IMR-90 (cell line): Measurements from ENCODE around the gene MYL10. TPM values are rescaled to one million over a fixed set of nuclear protein-coding genes. Genes with fewer than 3 reads are reported as not detected.

ENCODE experiments used
- ATAC-seq: fragments of 200-7000 bp; cut with Tn5 transposase; 2 replicates; pipeline ENCODE4 v1.9.1; 2020; ENCODE audit warnings: low read depth, mild to moderate bottlenecking, moderate library complexity
- BruUV-seq: library from RNA; stranded (reverse); fragments of 400-500 nt; replicated peaks from 2 replicates; lab custom pipeline; 2021; lab: Mats Ljungman, UMichigan
- CTCF ChIA-PET: fragments of 300-600 bp; formaldehyde crosslinking; extraction: SDS; loops from one replicate; lab custom pipeline; 2021; ENCODE audit warnings: antibody characterized with exemption; lab: Yijun Ruan, JAX
- POLR2A ChIA-PET: fragments of 300-600 bp; sonication (Branson Sonifier 250); formaldehyde crosslinking; loops from one replicate; lab custom pipeline; 2022; ENCODE audit warnings: antibody characterized with exemption; ENCODE audit not compliant: unreplicated experiment; lab: Charles Lee
- DNase-seq: peaks from one replicate; pipeline ENCODE4 v3.0.0; 2013
- H2AFZ ChIP-seq: replicated peaks from 2 replicates; pipeline ENCODE3; 2013; ENCODE audit warnings: low read length, mild to moderate bottlenecking; ENCODE audit not compliant: poor library complexity
- H2AK5ac ChIP-seq: 2 replicates; pipeline ENCODE4 v1.6.1; 2013; ENCODE audit warnings: low read depth, low read length, inconsistent platforms
- H2AK9ac ChIP-seq: replicated peaks from 2 replicates; pipeline ENCODE3; 2013; ENCODE audit warnings: mild to moderate bottlenecking, low read depth, low read length, moderate library complexity; ENCODE audit not compliant: poor library complexity
- H2BK120ac ChIP-seq: 2 replicates; pipeline ENCODE4 v1.6.1; 2013; ENCODE audit warnings: low read depth, low read length, inconsistent platforms
- H2BK15ac ChIP-seq: 3 replicates; pipeline ENCODE4 v1.6.1; 2013; ENCODE audit warnings: low read depth, low read length, inconsistent platforms
- H2BK20ac ChIP-seq: 2 replicates; pipeline ENCODE4 v1.6.1; 2013; ENCODE audit warnings: low read depth, mild to moderate bottlenecking, inconsistent platforms, low read length, moderate library complexity
- H2BK5ac ChIP-seq: 2 replicates; pipeline ENCODE4 v1.6.1; 2013; ENCODE audit warnings: mild to moderate bottlenecking, low read depth, low read length, inconsistent platforms; ENCODE audit not compliant: poor library complexity, severe bottlenecking
- H3K14ac ChIP-seq: replicated peaks from 2 replicates; pipeline ENCODE4 v1.6.1; 2013; ENCODE audit warnings: low read depth, low read length, inconsistent platforms
- H3K18ac ChIP-seq: 2 replicates; pipeline ENCODE4 v1.6.1; 2013; ENCODE audit warnings: low read depth, low read length, control low read depth
- H3K23ac ChIP-seq: 2 replicates; pipeline ENCODE4 v1.6.1; 2013; ENCODE audit warnings: low read depth, low read length, inconsistent platforms
- H3K27ac ChIP-seq: 2 replicates; pipeline ENCODE4 v1.5.1; 2013; ENCODE audit warnings: mild to moderate bottlenecking, control low read depth, low read length; ENCODE audit not compliant: insufficient read depth
- H3K27me3 ChIP-seq: 2 replicates; pipeline ENCODE4 v1.6.1; 2013; ENCODE audit warnings: low read length; ENCODE audit not compliant: control insufficient read depth, insufficient read depth
- H3K36me3 ChIP-seq: 2 replicates; pipeline ENCODE4 v1.6.1; 2013; ENCODE audit warnings: low read length, mixed read lengths; ENCODE audit not compliant: control insufficient read depth, insufficient read depth
- H3K4ac ChIP-seq: 2 replicates; pipeline ENCODE4 v1.6.1; 2013; ENCODE audit warnings: low read depth, low read length, inconsistent platforms
- H3K4me1 ChIP-seq: 2 replicates; pipeline ENCODE4 v1.6.1; 2013; ENCODE audit warnings: low read length, mixed read lengths; ENCODE audit not compliant: control insufficient read depth, insufficient read depth
- H3K4me2 ChIP-seq: 2 replicates; pipeline ENCODE4 v1.6.1; 2013; ENCODE audit warnings: low read depth, mild to moderate bottlenecking, control low read depth, low read length, moderate library complexity
- H3K4me3 ChIP-seq: 2 replicates; pipeline ENCODE4 v1.5.1; 2013; ENCODE audit warnings: low read depth, mild to moderate bottlenecking, control low read depth, low read length, moderate library complexity; ENCODE audit not compliant: insufficient read depth
- H3K56ac ChIP-seq: 2 replicates; pipeline ENCODE4 v1.6.1; 2013; ENCODE audit warnings: low read length, inconsistent platforms; ENCODE audit not compliant: insufficient read depth; ENCODE audit errors: extremely low read depth
- H3K79me1 ChIP-seq, 2 experiments: 2 replicates each; pipeline ENCODE4 v1.6.1; 2013; ENCODE audit warnings: low read length in 2 of 2, inconsistent platforms in 1 of 2, low read depth in 1 of 2
- H3K9ac ChIP-seq: 2 replicates; pipeline ENCODE4 v1.6.1; 2013; ENCODE audit warnings: low read depth, low read length, control low read depth
- H3K9me1 ChIP-seq: 2 replicates; pipeline ENCODE4 v1.6.1; 2013; ENCODE audit warnings: low read length, inconsistent platforms; ENCODE audit not compliant: insufficient read depth
- H3K9me3 ChIP-seq: 2 replicates; pipeline ENCODE4 v1.6.1; 2013; ENCODE audit warnings: low read length; ENCODE audit not compliant: control insufficient read depth, insufficient read depth
- H4K20me1 ChIP-seq: 2 replicates; pipeline ENCODE4 v1.6.1; 2013; ENCODE audit warnings: low read length, inconsistent platforms; ENCODE audit not compliant: insufficient read depth
- H4K5ac ChIP-seq: 2 replicates; pipeline ENCODE4 v1.6.1; 2013; ENCODE audit warnings: mild to moderate bottlenecking, low read depth, low read length, control low read depth
- H4K8ac ChIP-seq, 2 experiments: 2 replicates each; pipeline ENCODE4 v1.6.1; 2013; ENCODE audit warnings: low read depth in 2 of 2, low read length in 2 of 2, control low read depth in 1 of 2, inconsistent platforms in 1 of 2
- H4K91ac ChIP-seq: 2 replicates; pipeline ENCODE4 v1.6.1; 2013; ENCODE audit warnings: low read depth, low read length, inconsistent platforms; ENCODE audit not compliant: insufficient read depth
- NFE2L2 ChIP-seq: fragments of 150-350 bp; IDR thresholded peaks from 2 replicates; pipeline ENCODE4 v1.6.1; 2016; ENCODE audit warnings: low read depth, mild to moderate bottlenecking, low read length
- POLR2A ChIP-seq: IDR thresholded peaks from 2 replicates; pipeline ENCODE4 v1.6.1; 2012; ENCODE audit warnings: mild to moderate bottlenecking, low read depth, low read length
- WGBS, 2 experiments: methylation state at CpG; one replicate each; pipeline versions ENCODE4 v1.1.5 to v1.1.7; 2013; ENCODE audit warnings: missing lambda C conversion rate in 2 of 2; ENCODE audit not compliant: insufficient read length in 1 of 2; ENCODE audit errors: extremely low coverage in 2 of 2; 5-methylcytosine and 5-hydroxymethylcytosine counted together
- dilution Hi-C: fragments of 300-500 bp; cut with HindIII; formaldehyde crosslinking; loops from one replicate; pipeline ENCODE4 v1.14.3; 2018; ENCODE audit warnings: low sequenced_read_pairs; ENCODE audit not compliant: unreplicated experiment
- in situ Hi-C: fragments of 300-500 bp; cut with MboI; formaldehyde crosslinking; loops from 3 replicates; pipeline ENCODE4 v1.14.3; 2019; ENCODE audit warnings: low sequenced_read_pairs, inconsistent platforms, mixed read lengths
- intact Hi-C: fragments of 100-400 bp; cut with micrococcal nuclease; formaldehyde crosslinking; loops from 2 replicates; pipeline ENCODE4 v1.10.0; 2022
- polyA plus RNA-seq, 3 experiments: library from polyadenylated mRNA; depleted of rRNA; stranded (reverse); fragments of >200 nt; gene quantifications; 2 replicates each; pipeline ENCODE4 v1.2.3, GENCODE V29; 2012; ENCODE audit warnings: low replicate concordance in 1 of 3
- total RNA-seq: library from RNA; depleted of rRNA; stranded (reverse); fragments of >200 nt; gene quantifications from 2 replicates; pipeline ENCODE4 v1.2.3, GENCODE V29; 2012

Gene MYL10
- total and polyA plus RNA-seq, 2 of the 4 experiments (the other 2 are of a cell fraction): not detected

DNA sequence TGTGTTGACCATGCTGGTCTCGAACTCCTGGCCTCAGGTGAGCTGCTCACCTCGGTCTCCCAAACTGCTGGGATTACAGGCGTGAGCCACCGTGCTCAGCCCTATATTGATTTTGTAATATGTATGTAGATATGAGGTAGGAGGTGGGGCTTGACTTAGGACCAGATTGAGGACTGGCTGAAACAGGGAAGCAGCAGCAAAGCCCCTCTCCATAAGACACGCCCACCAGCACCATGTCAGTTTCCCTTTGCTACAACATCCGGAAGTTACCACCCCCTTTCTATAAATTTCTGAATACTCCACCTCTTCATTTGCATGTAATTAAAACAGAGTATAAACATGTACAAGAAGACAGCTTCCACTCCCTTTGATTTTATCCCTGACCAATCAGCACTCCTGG, 47.9 kb upstream of the MYL10 start:
- no TSS peak for BruUV-seq
- no peak for ATAC-seq
- WGBS, 2 experiments: 90% methylated on average over 2 of the region's 6 CpGs; no CpG with 5 or more reads in 1 of the 2 experiments

More for the DNA sequence above, 47.9 kb upstream of the MYL10 start:
- no peak overlapping the region for H4K8ac ChIP-seq
- no peak for DNase-seq
- H3K9me1 ChIP-seq: peaks cover 6% of the 10 kb centered on the region
- H2BK15ac ChIP-seq: no peak overlapping the region
- no peak overlapping the region for H3K27ac ChIP-seq
- no peak overlapping the region for H3K56ac ChIP-seq
- no peak overlapping the region for H2BK120ac ChIP-seq
- no peak overlapping the region for H3K4ac ChIP-seq
- POLR2A ChIA-PET: no interaction called here
- no peak overlapping the region for H3K23ac ChIP-seq
- no peaks in the 10 kb centered on the region for H3K79me1 ChIP-seq
- H4K91ac ChIP-seq: no peak overlapping the region
- no peaks in the 10 kb centered on the region for H3K36me3 ChIP-seq
- no peaks in the 10 kb centered on the region; the same call in 1 of the 2 replicates for H3K27me3 ChIP-seq
- H3K14ac ChIP-seq: no peak overlapping the region
- no peak overlapping the region for H2BK20ac ChIP-seq
- H2BK5ac ChIP-seq: no peak overlapping the region
- no peaks in the 10 kb centered on the region; the same call in none of the 2 replicates for H3K9me3 ChIP-seq
- no peak overlapping the region for H2AFZ ChIP-seq
- no peak overlapping the region for H3K9ac ChIP-seq
- intact Hi-C loops: no loop called here
- dilution Hi-C loops: no loop called here
- CTCF ChIA-PET: no interaction called here
- TF ChIP-seq POLR2A: no peak
- no peak for TF ChIP-seq NFE2L2
- H3K4me2 ChIP-seq: no peak overlapping the region
- in situ Hi-C loops: no loop called here
- no peak overlapping the region for H2AK9ac ChIP-seq
- peaks cover 9% of the 10 kb centered on the region for H3K4me1 ChIP-seq
- peaks cover 9% of the 10 kb centered on the region; the same call in 1 of the 2 replicates for H4K20me1 ChIP-seq
- H2AK5ac ChIP-seq: no peak overlapping the region
- H3K18ac ChIP-seq: no peak overlapping the region
- no peak overlapping the region for H4K5ac ChIP-seq
- H3K4me3 ChIP-seq: no peak overlapping the region
